Glutamatergic neuron (in vitro differentiated cells): Measurements from ENCODE around the gene CDH23. TPM values are rescaled to one million over a fixed set of nuclear protein-coding genes. Genes with fewer than 3 reads are reported as not detected.

ENCODE experiments used
- DNase-seq: peaks from one replicate; pipeline ENCODE4 v3.0.0; 2022
- H3K27ac Mint-ChIP-seq: one replicate; pipeline ENCODE4 v1.8.0; 2020; ENCODE audit warnings: mild to moderate bottlenecking, mixed read lengths, inconsistent platforms; ENCODE audit not compliant: unreplicated experiment
- H3K27me3 Mint-ChIP-seq: one replicate; pipeline ENCODE4 v1.8.0; 2020; ENCODE audit warnings: mild to moderate bottlenecking, moderate library complexity, mixed read lengths, inconsistent platforms; ENCODE audit not compliant: unreplicated experiment
- H3K36me3 Mint-ChIP-seq: one replicate; pipeline ENCODE4 v1.8.0; 2020; ENCODE audit warnings: mild to moderate bottlenecking, mixed read lengths, inconsistent platforms; ENCODE audit not compliant: unreplicated experiment
- H3K4me1 Mint-ChIP-seq: one replicate; pipeline ENCODE4 v1.8.0; 2020; ENCODE audit warnings: mild to moderate bottlenecking, low read depth, mixed read lengths, inconsistent platforms; ENCODE audit not compliant: unreplicated experiment
- H3K4me3 Mint-ChIP-seq: one replicate; pipeline ENCODE4 v1.8.0; 2020; ENCODE audit warnings: mild to moderate bottlenecking, mixed read lengths, inconsistent platforms; ENCODE audit not compliant: unreplicated experiment
- H3K9me3 Mint-ChIP-seq: one replicate; pipeline ENCODE4 v1.8.0; 2020; ENCODE audit warnings: mild to moderate bottlenecking, moderate library complexity, mixed read lengths, inconsistent platforms; ENCODE audit not compliant: unreplicated experiment
- microRNA-seq: library from miRNA; unstranded; fragments of <30 nt; microRNA quantifications from one replicate; pipeline ENCODE4, GENCODE V29; 2020; ENCODE audit not compliant: unreplicated experiment
- total RNA-seq: library from RNA; stranded (reverse); fragmentation: NEBNext Ultra II Directional; extraction: Animal tissue kit (Norgen Biotek cat#: 25700); gene quantifications from one replicate; pipeline ENCODE4 v1.2.1, GENCODE V29; 2021; ENCODE audit not compliant: unreplicated experiment
- TF ChIP-seq, protein P1 (sequence below): fragments of 200-600 bp; sonication (generic); IDR thresholded peaks from one replicate; pipeline ENCODE4 v1.5.0; 2021; ENCODE audit not compliant: partially characterized antibody, unreplicated experiment

The CDH23 gene
- total RNA-seq, 1 donor from 2014 or later, result 2.0 TPM

DNA sequence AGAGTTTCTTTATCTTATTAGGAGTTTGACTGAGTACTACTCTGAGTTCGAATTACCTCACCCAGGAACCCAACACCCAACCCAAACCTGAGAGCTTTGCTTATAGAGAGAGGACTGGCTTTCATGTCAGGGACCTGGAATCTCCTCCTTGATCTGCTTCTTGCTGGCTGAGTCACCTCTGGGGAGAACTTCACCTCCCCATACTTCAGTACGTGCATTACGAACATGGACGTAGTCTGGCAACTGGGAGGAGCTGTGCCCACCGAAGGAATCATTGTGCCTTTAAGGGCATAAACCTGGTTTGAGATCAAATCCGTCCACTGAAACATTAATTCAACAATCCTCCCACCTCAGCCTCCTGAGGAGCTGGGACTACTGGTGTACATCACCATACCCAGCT, 466.5 kb downstream of the CDH23 start:
- DNase-seq, result no peak
- TF ChIP-seq, protein P1, sequence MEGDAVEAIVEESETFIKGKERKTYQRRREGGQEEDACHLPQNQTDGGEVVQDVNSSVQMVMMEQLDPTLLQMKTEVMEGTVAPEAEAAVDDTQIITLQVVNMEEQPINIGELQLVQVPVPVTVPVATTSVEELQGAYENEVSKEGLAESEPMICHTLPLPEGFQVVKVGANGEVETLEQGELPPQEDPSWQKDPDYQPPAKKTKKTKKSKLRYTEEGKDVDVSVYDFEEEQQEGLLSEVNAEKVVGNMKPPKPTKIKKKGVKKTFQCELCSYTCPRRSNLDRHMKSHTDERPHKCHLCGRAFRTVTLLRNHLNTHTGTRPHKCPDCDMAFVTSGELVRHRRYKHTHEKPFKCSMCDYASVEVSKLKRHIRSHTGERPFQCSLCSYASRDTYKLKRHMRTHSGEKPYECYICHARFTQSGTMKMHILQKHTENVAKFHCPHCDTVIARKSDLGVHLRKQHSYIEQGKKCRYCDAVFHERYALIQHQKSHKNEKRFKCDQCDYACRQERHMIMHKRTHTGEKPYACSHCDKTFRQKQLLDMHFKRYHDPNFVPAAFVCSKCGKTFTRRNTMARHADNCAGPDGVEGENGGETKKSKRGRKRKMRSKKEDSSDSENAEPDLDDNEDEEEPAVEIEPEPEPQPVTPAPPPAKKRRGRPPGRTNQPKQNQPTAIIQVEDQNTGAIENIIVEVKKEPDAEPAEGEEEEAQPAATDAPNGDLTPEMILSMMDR, result no peak
- peaks cover 7% of the 10 kb centered on the region for H3K27me3 Mint-ChIP-seq
- peaks cover 3% of the 10 kb centered on the region for H3K9me3 Mint-ChIP-seq
- H3K4me3 Mint-ChIP-seq, result no peak overlapping the region
- no peak overlapping the region for H3K27ac Mint-ChIP-seq
- peaks cover under 1% of the 10 kb centered on the region for H3K36me3 Mint-ChIP-seq
- H3K4me1 Mint-ChIP-seq, result peaks cover 16% of the 10 kb centered on the region

DNA sequence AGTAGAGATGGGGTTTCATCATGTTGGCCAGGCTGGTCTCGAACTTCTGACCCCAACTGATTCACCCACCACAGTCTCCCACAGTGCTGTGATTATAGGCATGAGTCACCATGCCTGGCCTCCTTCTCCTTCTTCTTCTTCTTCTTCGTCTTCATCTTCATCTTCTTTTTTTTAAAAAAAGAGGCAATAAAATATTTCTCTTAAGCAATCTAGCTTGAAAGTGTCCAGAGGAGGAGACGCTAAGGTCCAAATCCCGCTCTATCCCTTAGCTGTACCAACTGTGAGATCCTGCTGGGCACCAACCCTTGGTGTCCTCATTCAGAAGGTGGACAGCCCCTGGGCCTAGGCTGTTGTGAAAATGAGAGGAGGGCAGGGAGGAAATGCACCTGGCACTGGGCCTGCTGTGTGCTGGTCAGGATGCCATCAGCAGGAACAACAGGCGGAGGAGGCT, 468.2 kb downstream of the CDH23 start:
- TF ChIP-seq, protein P1, result no peak
- peaks cover 3% of the 10 kb centered on the region for H3K36me3 Mint-ChIP-seq
- peaks cover 5% of the 10 kb centered on the region for H3K9me3 Mint-ChIP-seq
- no peak for DNase-seq
- H3K4me1 Mint-ChIP-seq, result peaks cover 10% of the 10 kb centered on the region
- peaks cover 7% of the 10 kb centered on the region for H3K27me3 Mint-ChIP-seq
- H3K4me3 Mint-ChIP-seq, result no peak overlapping the region
- no peak overlapping the region for H3K27ac Mint-ChIP-seq

Small RNAs within 50 kb of the gene (microRNA-seq; reads per million reads assigned to microRNA genes)
- not detected for gene MIR7152

Other genes starting within 250 kb of the CDH23 start
- gene UNC5B, start 184.3 kb upstream of the CDH23 start, total RNA-seq, result 22.6 TPM
- gene SLC29A3, start 77.7 kb upstream of the CDH23 start, total RNA-seq, result 7.8 TPM